HG03469 (cell line): ENCODE measurements around the gene STAC3.

Experiments
- ATAC-seq: cut with Tn5 transposase; IDR thresholded peaks from one replicate; pipeline ENCODE4 v1.9.1; 2021; ENCODE audit warnings: mild to moderate bottlenecking, moderate library complexity, moderate number of reproducible peaks; ENCODE audit not compliant: unreplicated experiment

The STAC3 gene

GRCh38 chr12:57236925-57237595 is 13.9 kb downstream of the STAC3 start:
- ATAC-seq, result no peak

- no peak for ATAC-seq
Measured at GRCh38 chr12:57236201-57236924, 14.6 kb downstream of the STAC3 start.

GRCh38 chr12:57235728-57236131 is 15.3 kb downstream of the STAC3 start:
- no peak for ATAC-seq

- no peak for ATAC-seq
Measured at GRCh38 chr12:57235017-57235727, 15.8 kb downstream of the STAC3 start.

GRCh38 chr12:57234571-57235016 is 16.4 kb downstream of the STAC3 start:
- ATAC-seq, result no peak

- no peak for ATAC-seq
Measured at GRCh38 chr12:57234233-57234570, 16.8 kb downstream of the STAC3 start.

GRCh38 chr12:57233357-57234232 is 17.4 kb downstream of the STAC3 start:
- ATAC-seq, result no peak

- ATAC-seq, result no peak
Measured at GRCh38 chr12:57232156-57232756, 18.7 kb downstream of the STAC3 start.

GRCh38 chr12:57231276-57232021 is 19.5 kb downstream of the STAC3 start:
- ATAC-seq, result no peak

- no peak for ATAC-seq
Measured at GRCh38 chr12:57230381-57231155, 20.4 kb downstream of the STAC3 start.

- no peak for ATAC-seq
Measured at GRCh38 chr12:57229634-57230380, 21.2 kb downstream of the STAC3 start, which contains the start of gene SHMT2. SHMT2 (plus strand) TSS chr12:57229711; CDS start chr12:57229779, 68 bp downstream.

- no peak for ATAC-seq
Measured at GRCh38 chr12:57229046-57229633, 21.8 kb downstream of the STAC3 start.

- ATAC-seq, result no peak
Measured at GRCh38 chr12:57227315-57228115, 23.5 kb downstream of the STAC3 start.

GRCh38 chr12:57226588-57227314 is 24.2 kb downstream of the STAC3 start:
- ATAC-seq, result no peak

- ATAC-seq, result no peak
Measured at GRCh38 chr12:57225680-57226210, 25.2 kb downstream of the STAC3 start.
